HFFc6 (cell line): Measurements from ENCODE around the gene P2RX3. TPM values are rescaled to one million over a fixed set of nuclear protein-coding genes. Genes with fewer than 3 reads are reported as not detected.

ENCODE experiments used
- DNase-seq: peaks from one replicate; pipeline ENCODE4 v3.0.0-alpha.2; 2018
- H3K27ac Mint-ChIP-seq: 2 replicates; pipeline ENCODE4 v1.8.0; 2020; ENCODE audit warnings: mild to moderate bottlenecking, mixed read lengths
- H3K27me3 Mint-ChIP-seq: 2 replicates; pipeline ENCODE4 v1.8.0; 2021; ENCODE audit warnings: mild to moderate bottlenecking, moderate library complexity, mixed read lengths; ENCODE audit not compliant: insufficient read depth
- H3K36me3 Mint-ChIP-seq: 2 replicates; pipeline ENCODE4 v1.8.0; 2021; ENCODE audit warnings: low read depth, mixed read lengths
- H3K4me1 Mint-ChIP-seq: 2 replicates; pipeline ENCODE4 v1.8.0; 2020; ENCODE audit warnings: low read depth, mixed read lengths
- H3K4me3 Mint-ChIP-seq: 2 replicates; pipeline ENCODE4 v1.8.0; 2020; ENCODE audit warnings: mild to moderate bottlenecking, moderate library complexity, mixed read lengths
- H3K9me3 Mint-ChIP-seq: 2 replicates; pipeline ENCODE4 v1.8.0; 2020; ENCODE audit warnings: mild to moderate bottlenecking, mixed read lengths
- total RNA-seq, 6 experiments: library from RNA; stranded (reverse); fragmentation: NEBNext Ultra II Directional; extraction: Animal tissue kit (Norgen Biotek cat#: 25700); gene quantifications; 2 replicates in 1 of 6; 3 replicates in 5 of 6; pipeline ENCODE4 v1.2.3, GENCODE V29; 2021
- TF ChIP-seq, protein P1 (sequence below): fragments of 200-600 bp; sonication (generic); IDR thresholded peaks from 2 replicates; pipeline ENCODE4 v1.5.0; 2021; ENCODE audit warnings: antibody characterized with exemption, mild to moderate bottlenecking

The P2RX3 gene
- total RNA-seq, 6 experiments from 2014 or later: not detected

GRCh38 chr11:57394203-57394965 lies 56.2 kb downstream of the P2RX3 start:
- Mint-ChIP-seq H3K36me3 (no peaks in the 10 kb centered on the region), H3K9me3 (no peaks in the 10 kb centered on the region), H3K4me1 (no peaks in the 10 kb centered on the region), H3K27ac (no peak overlapping the region), H3K27me3 (peaks cover 22% of the 10 kb centered on the region), H3K4me3 (no peak overlapping the region)
- DNase-seq: no peak
- TF ChIP-seq, protein P1, sequence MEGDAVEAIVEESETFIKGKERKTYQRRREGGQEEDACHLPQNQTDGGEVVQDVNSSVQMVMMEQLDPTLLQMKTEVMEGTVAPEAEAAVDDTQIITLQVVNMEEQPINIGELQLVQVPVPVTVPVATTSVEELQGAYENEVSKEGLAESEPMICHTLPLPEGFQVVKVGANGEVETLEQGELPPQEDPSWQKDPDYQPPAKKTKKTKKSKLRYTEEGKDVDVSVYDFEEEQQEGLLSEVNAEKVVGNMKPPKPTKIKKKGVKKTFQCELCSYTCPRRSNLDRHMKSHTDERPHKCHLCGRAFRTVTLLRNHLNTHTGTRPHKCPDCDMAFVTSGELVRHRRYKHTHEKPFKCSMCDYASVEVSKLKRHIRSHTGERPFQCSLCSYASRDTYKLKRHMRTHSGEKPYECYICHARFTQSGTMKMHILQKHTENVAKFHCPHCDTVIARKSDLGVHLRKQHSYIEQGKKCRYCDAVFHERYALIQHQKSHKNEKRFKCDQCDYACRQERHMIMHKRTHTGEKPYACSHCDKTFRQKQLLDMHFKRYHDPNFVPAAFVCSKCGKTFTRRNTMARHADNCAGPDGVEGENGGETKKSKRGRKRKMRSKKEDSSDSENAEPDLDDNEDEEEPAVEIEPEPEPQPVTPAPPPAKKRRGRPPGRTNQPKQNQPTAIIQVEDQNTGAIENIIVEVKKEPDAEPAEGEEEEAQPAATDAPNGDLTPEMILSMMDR: no peak

- Mint-ChIP-seq H3K4me1 (no peaks in the 10 kb centered on the region), H3K4me3 (no peak overlapping the region), H3K27ac (no peak overlapping the region), H3K27me3 (peaks cover 13% of the 10 kb centered on the region), H3K9me3 (no peaks in the 10 kb centered on the region), H3K36me3 (no peaks in the 10 kb centered on the region)
- DNase-seq: no peak
- TF ChIP-seq, protein P1: no peak
These were observed 57.9 kb downstream of the P2RX3 start for GRCh38 chr11:57395905-57396623.

DNA sequence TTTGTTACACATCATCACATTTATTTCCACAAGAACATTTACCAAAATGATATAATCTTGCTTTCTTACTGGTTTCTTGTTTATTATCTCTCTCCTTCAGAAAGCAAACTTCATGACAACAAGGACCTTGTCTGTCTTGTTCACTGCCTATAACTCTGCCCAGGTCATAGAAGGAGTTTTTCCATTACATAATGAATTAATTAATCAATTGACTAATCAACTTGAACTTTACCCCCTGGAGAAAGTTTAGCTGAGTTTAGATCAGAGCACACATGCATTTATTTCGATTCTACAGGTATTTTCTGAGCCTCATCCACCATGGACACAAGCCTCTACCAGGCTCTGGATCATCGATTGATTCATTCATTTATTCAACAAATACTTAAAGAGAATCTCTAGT lies 58.6 kb downstream of the P2RX3 start:
- Mint-ChIP-seq H3K36me3 (no peaks in the 10 kb centered on the region), H3K27me3 (peaks cover 19% of the 10 kb centered on the region), H3K4me1 (no peaks in the 10 kb centered on the region), H3K27ac (no peak overlapping the region), H3K9me3 (no peaks in the 10 kb centered on the region), H3K4me3 (no peak overlapping the region)
- DNase-seq: no peak
- TF ChIP-seq, protein P1: no peak

- TF ChIP-seq, protein P1: no peak
- no peak overlapping the region for H3K27ac Mint-ChIP-seq
- H3K27me3 Mint-ChIP-seq: peaks cover 21% of the 10 kb centered on the region
- DNase-seq: no peak
- no peaks in the 10 kb centered on the region for H3K9me3 Mint-ChIP-seq
- no peak overlapping the region for H3K4me3 Mint-ChIP-seq
- no peaks in the 10 kb centered on the region for H3K4me1 Mint-ChIP-seq
- no peaks in the 10 kb centered on the region for H3K36me3 Mint-ChIP-seq
These were observed 59.3 kb downstream of the P2RX3 start for GRCh38 chr11:57397394-57397990.

DNA sequence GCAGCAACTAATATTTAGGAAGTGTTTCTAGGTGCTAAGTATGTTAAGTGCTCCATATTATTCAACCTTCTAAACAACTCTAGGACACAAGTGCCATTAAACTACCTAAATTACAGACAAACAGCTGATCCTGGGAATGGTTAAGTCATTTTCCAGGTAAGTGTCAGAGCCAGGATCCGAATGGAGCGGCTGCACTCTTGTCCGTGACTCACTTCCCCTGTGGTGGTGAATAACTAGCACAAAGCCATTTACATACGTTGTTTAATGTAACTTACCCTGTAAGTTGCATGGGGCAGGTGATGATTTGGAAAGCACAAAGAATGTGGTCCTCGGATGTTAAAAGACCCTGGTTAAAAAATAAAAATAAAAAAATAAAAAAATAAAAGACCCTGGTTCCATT lies 61.1 kb downstream of the P2RX3 start:
- no peaks in the 10 kb centered on the region for H3K36me3 Mint-ChIP-seq
- no peaks in the 10 kb centered on the region for H3K9me3 Mint-ChIP-seq
- peaks cover 24% of the 10 kb centered on the region for H3K27me3 Mint-ChIP-seq
- TF ChIP-seq, protein P1: no peak
- no peaks in the 10 kb centered on the region for H3K4me1 Mint-ChIP-seq
- H3K4me3 Mint-ChIP-seq: no peak overlapping the region
- DNase-seq: no peak
- H3K27ac Mint-ChIP-seq: no peak overlapping the region
